GM13977 (cell line): ENCODE data around the gene PARD3B.

ENCODE experiments used
- DNase-seq: peaks from one replicate; pipeline ENCODE4 v3.0.0; 2012; ENCODE audit warnings: low spot score
- in situ Hi-C: fragments of 300-500 bp; cut with MboI; formaldehyde crosslinking; loops from one replicate; pipeline ENCODE4 v1.12.0; 2022; ENCODE audit warnings: low sequenced_read_pairs, low pct_unique_long_range_greater_than_20kb, mixed read lengths, inconsistent platforms; ENCODE audit not compliant: unreplicated experiment
- TF ChIP-seq, protein P1 (sequence below): IDR thresholded peaks from 2 replicates; pipeline ENCODE4 v1.5.1; 2012; ENCODE audit warnings: mild to moderate bottlenecking, control low read depth; ENCODE audit not compliant: insufficient read depth; ENCODE audit errors: extremely low read depth, missing control alignments

Gene PARD3B

DNA sequence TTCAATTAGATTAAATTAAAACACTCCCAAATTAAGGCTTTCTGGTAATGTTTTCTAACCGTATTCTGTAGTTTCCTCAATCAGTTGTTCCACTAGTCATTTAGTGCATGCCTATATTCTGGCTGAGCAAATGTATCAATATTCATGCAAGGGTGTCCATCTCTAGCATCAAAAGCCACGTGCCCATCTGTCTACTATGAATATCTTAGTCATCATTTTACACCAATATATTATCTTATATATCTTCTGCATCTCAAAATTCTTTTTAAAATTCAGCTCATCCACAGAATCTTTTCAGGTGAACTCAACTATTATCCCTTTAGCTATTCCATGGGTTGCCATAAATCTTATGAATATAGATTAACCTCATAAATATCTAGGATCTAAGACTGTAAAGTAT is 488.2 kb downstream of the PARD3B start:
- in situ Hi-C loops, result no loop called here
- no peak for DNase-seq
- TF ChIP-seq, protein P1, sequence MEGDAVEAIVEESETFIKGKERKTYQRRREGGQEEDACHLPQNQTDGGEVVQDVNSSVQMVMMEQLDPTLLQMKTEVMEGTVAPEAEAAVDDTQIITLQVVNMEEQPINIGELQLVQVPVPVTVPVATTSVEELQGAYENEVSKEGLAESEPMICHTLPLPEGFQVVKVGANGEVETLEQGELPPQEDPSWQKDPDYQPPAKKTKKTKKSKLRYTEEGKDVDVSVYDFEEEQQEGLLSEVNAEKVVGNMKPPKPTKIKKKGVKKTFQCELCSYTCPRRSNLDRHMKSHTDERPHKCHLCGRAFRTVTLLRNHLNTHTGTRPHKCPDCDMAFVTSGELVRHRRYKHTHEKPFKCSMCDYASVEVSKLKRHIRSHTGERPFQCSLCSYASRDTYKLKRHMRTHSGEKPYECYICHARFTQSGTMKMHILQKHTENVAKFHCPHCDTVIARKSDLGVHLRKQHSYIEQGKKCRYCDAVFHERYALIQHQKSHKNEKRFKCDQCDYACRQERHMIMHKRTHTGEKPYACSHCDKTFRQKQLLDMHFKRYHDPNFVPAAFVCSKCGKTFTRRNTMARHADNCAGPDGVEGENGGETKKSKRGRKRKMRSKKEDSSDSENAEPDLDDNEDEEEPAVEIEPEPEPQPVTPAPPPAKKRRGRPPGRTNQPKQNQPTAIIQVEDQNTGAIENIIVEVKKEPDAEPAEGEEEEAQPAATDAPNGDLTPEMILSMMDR, result no peak

DNA sequence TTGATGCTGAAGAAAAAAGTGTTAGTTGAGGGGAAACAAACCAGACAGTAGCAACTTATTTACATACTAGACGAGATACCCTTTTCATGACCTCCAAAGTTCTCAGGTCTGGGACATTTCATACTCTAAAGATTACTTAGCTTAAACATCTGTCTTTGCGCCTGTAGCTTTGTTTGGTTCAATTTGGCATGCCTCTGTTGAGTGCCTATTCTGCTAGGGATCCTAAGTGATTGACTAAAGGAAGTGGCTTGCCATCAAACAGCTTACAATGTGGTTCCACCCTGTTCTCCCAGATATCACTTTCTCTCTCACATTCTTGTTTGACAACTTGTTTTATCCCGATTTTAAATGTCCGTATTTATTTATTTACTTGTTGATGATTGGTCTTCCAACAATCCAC is 488.8 kb downstream of the PARD3B start:
- DNase-seq, result no peak
- TF ChIP-seq, protein P1, result no peak
- in situ Hi-C loops, result no loop called here

DNA sequence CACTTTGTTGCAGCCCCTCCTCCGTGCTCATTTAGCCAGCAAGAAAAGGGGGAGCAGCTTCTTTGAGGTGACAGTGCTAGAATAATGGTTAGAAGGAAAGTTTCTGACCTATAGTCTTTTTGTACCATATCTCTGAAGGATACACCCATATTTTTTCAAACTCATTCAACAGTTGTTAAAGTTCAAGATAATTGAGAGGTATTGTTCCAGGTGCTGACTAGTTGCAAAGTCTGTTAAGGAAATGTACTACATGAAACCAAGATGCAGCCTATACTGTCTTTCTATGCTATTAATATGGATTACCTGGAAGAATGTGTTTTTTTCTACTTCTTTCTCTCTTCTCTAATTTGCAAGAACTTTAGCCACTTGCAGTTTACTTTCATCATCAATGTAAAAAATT is 495.0 kb downstream of the PARD3B start:
- TF ChIP-seq, protein P1, result no peak
- no peak for DNase-seq
- in situ Hi-C loops, result no loop called here

DNA sequence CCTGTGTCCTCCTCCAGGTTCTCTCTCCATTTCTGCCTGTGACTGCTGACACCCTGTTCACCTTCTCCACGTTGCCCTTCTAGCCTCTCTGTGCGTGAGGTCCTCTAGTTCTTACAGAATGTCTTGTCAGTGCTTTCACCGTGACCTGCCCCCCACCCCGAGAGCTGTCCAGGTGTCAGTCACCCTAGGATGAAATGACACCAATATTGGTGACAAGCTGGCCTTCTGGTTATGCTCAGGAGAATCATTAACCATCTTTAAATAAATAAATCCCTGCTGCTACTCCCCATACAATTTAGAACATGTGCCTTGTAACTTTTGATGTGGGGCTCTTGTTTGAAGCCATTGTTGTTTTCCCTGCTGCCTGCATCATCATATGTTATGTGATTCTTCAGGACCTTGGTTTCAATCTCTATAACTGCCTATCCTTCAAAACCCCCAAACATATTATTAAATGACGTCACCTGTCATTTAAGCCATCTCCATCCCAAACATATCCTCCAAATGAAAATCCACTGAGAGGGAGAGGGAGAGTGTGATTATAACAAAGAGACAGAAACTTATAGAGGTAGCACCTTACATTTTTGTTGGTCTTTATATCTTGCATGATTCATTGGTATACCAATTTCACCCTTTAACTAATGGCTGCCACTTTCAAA is 496.3 kb downstream of the PARD3B start:
- TF ChIP-seq, protein P1, result no peak
- no peak for DNase-seq
- in situ Hi-C loops, result no loop called here

DNA sequence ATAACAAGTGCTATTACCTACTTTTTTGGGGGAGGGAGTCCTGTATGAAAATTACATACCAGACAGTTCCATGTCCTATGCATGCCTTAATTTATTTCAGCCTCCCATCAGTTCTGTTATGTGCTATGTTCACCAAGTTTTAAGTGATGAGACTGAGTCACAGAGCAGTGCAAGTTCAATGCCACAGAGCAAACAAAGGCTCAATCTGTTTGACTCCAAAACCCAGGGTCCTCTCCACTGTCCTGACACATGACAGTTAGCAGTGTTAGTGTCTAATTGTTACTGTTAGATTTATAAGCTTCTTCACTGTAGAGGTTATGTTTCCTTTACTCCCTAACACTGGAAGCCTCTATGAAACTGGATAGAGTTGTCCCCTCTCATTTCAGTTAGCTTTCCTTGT is 498.0 kb downstream of the PARD3B start:
- no peak for DNase-seq
- in situ Hi-C loops, result no loop called here
- TF ChIP-seq, protein P1, result no peak

DNA sequence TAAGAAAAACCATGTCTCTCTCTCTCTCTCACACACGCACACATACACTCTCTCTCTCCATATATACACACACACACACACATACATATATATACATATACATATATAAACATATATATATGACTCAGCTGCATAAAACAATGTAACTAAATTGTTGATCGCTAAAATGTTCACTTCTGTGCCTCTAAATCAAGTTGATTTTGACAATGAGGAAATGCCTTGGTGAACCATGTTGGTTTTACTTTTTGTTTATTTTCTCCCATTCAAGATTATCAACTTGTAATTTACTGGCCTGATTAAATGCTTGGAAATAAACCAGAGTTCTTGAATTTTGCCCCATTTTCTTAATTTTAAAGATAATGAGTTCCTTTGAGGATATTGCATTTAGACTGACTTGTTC is 500.4 kb downstream of the PARD3B start:
- TF ChIP-seq, protein P1, result no peak
- in situ Hi-C loops, result no loop called here
- no peak for DNase-seq

DNA sequence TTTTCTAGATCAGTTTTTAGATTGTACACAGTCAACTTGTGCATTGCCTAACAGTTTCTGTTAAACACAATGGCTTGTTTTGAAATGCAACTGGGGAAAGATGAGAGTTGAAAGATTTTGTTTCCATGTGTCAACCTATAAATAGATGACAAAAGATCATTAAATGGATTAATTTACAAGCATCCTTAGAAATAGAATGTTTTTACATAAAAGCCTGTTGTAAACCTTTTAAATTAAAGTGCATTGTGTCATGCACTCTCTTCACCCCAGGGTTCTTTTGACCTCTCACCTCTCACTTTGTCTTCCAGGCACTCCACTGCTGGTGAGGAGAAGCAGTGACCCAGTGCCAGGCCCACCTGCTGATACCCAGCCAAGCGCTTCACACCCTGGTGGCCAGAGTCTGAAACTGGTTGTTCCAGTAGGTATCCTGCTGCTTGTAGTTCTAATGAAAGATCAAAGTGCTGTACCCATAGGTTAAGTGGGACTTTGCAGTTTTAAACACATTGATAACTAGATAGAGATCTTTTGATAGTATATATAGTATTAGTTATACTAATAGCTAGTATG is 502.1 kb downstream of the PARD3B start:
- no peak for DNase-seq
- in situ Hi-C loops, result no loop called here

More for the DNA sequence above, 502.1 kb downstream of the PARD3B start:
- TF ChIP-seq, protein P1, result no peak
